ENCODE results near the gene FBXO40. TPM values are rescaled to one million over a fixed set of nuclear protein-coding genes. Genes with fewer than 3 reads are reported as not detected.
A peak's percentile ranks its signal among the peaks of the same experiment; 100 is the strongest.

FBXO40 gene
- total RNA-seq, 1 donor from 2014 or later, result 0.09 TPM

GRCh38 chr3:121621491-121621890 is 28.3 kb downstream of the FBXO40 start:
- Histone ChIP-seq H3K4me1 (no peaks in the 10 kb centered on the region), H3K27me3 (ENCODE audit: low read depth) (no peaks in the 10 kb centered on the region), H3K36me3 (no peaks in the 10 kb centered on the region), H3K27ac (no peak overlapping the region), H3K4me3 (no peak overlapping the region), H3K9me3 (no peaks in the 10 kb centered on the region)
- ATAC-seq (no peak), DNase-seq (no peak)
- intact Hi-C loops (cut with DNase I), result no loop called here
- TF ChIP-seq CTCF (IDR thresholded peaks at IDR 0.05), result no peak

- no peak overlapping the region for H3K27ac ChIP-seq
- no peak for TF ChIP-seq CTCF (IDR thresholded peaks at IDR 0.05)
- no peaks in the 10 kb centered on the region for H3K27me3 ChIP-seq (ENCODE audit: low read depth)
- H3K4me3 ChIP-seq, result no peak overlapping the region
- H3K4me1 ChIP-seq, result no peaks in the 10 kb centered on the region
- ATAC-seq (no peak), DNase-seq (no peak)
- intact Hi-C loops (cut with DNase I), result no loop called here
- no peaks in the 10 kb centered on the region for H3K9me3 ChIP-seq
- no peaks in the 10 kb centered on the region for H3K36me3 ChIP-seq
These were observed 31.1 kb downstream of the FBXO40 start for GRCh38 chr3:121624147-121624899.

GRCh38 chr3:121626495-121626894 is 33.3 kb downstream of the FBXO40 start:
- DNase-seq (no peak), ATAC-seq (no peak)
- H3K4me1 ChIP-seq, result no peaks in the 10 kb centered on the region
- TF ChIP-seq CTCF (IDR thresholded peaks at IDR 0.05), result no peak
- H3K9me3 ChIP-seq, result no peaks in the 10 kb centered on the region
- H3K27me3 ChIP-seq (ENCODE audit: low read depth), result no peaks in the 10 kb centered on the region
- intact Hi-C loops (cut with DNase I), result no loop called here
- no peaks in the 10 kb centered on the region for H3K36me3 ChIP-seq
- no peak overlapping the region for H3K4me3 ChIP-seq
- H3K27ac ChIP-seq, result no peak overlapping the region

- intact Hi-C loops (cut with DNase I), result no loop called here
- Histone ChIP-seq H3K27me3 (ENCODE audit: low read depth) (no peaks in the 10 kb centered on the region), H3K4me3 (no peak overlapping the region), H3K36me3 (peaks cover 3% of the 10 kb centered on the region), H3K9me3 (no peaks in the 10 kb centered on the region), H3K27ac (no peak overlapping the region), H3K4me1 (no peaks in the 10 kb centered on the region)
- TF ChIP-seq CTCF (IDR thresholded peaks at IDR 0.05), result no peak
- no peak for DNase-seq
- no peak for ATAC-seq
These were observed 34.0 kb downstream of the FBXO40 start for GRCh38 chr3:121627211-121627610.

- intact Hi-C loops (cut with DNase I), result no loop called here
- no peaks in the 10 kb centered on the region for H3K4me1 ChIP-seq
- no peak overlapping the region for H3K4me3 ChIP-seq
- peaks cover 8% of the 10 kb centered on the region for H3K36me3 ChIP-seq
- no peaks in the 10 kb centered on the region for H3K27me3 ChIP-seq (ENCODE audit: low read depth)
- no peak for TF ChIP-seq CTCF (IDR thresholded peaks at IDR 0.05)
- no peak overlapping the region for H3K27ac ChIP-seq
- DNase-seq (no peak), ATAC-seq (peak in 1 of 2 donors; percentile 11)
- no peaks in the 10 kb centered on the region for H3K9me3 ChIP-seq
These were observed 34.4 kb downstream of the FBXO40 start for GRCh38 chr3:121627622-121628021.
